Activated CD4-positive, alpha-beta T cell treated with anti-CD3 and anti-CD28 coated beads, Interleukin-2, Interleukin-6, amounts not matched to agents 100 ng/mL and 50 ng/mL, durations not matched to agents 16 hours and 8 hours (primary cell): ENCODE data around the gene DLAT.
"Not testable (repeated sequence)": the region's sequence is repeated elsewhere in the genome, so short reads cannot be mapped to it uniquely, and the experiment has no call there.

Experiments used
- DNase-seq: peaks from one replicate; pipeline ENCODE4 v3.0.0-alpha.2; 2020

The DLAT gene

GRCh38 chr11:112005422-112006094 lies 19.6 kb upstream of the DLAT start:
- no peak for DNase-seq

GRCh38 chr11:112006095-112006441 lies 19.1 kb upstream of the DLAT start:
- not testable (repeated sequence) for DNase-seq

- DNase-seq = not testable (repeated sequence)
These were observed 13.8 kb upstream of the DLAT start for GRCh38 chr11:112011451-112011850.

GRCh38 chr11:112012874-112013273 lies 12.3 kb upstream of the DLAT start:
- no peak for DNase-seq

- DNase-seq = no peak
These were observed 11.6 kb upstream of the DLAT start for GRCh38 chr11:112013497-112014164.

- no peak for DNase-seq
These were observed 9.0 kb upstream of the DLAT start for GRCh38 chr11:112016088-112016764.

- no peak for DNase-seq
These were observed 8.3 kb upstream of the DLAT start for GRCh38 chr11:112016765-112017376.

DNA sequence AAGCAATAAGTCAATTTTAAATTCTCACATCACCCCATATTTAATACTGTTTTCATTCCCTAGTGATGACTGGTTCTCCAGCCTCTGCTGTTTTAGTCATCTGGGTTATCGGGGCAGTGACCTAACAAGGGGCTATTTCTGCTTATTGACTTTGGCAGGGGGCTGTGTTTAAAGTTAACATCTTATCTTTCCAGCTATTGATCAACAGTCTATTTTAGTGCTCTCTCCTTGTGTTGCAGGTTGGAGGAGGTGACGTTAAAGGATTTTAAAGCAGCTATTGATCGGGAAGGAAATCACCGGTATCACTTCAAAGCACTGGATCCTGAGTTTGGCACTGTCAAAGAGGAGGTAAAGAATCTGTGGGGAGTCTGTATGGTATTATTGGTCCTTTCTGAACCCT lies 7.7 kb upstream of the DLAT start:
- no peak for DNase-seq

- no peak for DNase-seq
These were observed 6.1 kb upstream of the DLAT start for GRCh38 chr11:112019066-112019465.

DNA sequence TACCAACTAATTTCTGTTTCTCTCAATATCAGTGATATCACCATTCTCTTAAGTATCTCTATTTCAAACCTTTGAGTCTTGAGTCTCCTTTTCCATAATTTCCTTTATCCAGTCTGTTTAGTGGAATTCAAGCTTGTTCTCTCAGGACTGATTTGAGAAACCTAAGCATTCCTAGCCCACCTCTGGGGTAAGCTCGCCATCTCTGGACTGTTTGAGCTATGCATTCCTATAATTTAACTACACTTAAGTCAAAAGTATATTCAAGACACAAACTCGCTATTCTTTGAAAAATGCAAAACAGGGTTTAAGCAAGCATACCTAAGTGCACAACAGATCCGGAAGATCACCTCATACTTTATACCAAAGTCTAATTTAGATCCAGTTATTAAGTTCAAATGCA lies 2.1 kb upstream of the DLAT start:
- no peak for DNase-seq

- DNase-seq = peak; percentile 42
These were observed 933 bp upstream of the DLAT start for GRCh38 chr11:112024178-112024772.

GRCh38 chr11:112025707-112026106 lies 499 bp downstream of the DLAT start:
- peak; percentile 20 for DNase-seq

DNA sequence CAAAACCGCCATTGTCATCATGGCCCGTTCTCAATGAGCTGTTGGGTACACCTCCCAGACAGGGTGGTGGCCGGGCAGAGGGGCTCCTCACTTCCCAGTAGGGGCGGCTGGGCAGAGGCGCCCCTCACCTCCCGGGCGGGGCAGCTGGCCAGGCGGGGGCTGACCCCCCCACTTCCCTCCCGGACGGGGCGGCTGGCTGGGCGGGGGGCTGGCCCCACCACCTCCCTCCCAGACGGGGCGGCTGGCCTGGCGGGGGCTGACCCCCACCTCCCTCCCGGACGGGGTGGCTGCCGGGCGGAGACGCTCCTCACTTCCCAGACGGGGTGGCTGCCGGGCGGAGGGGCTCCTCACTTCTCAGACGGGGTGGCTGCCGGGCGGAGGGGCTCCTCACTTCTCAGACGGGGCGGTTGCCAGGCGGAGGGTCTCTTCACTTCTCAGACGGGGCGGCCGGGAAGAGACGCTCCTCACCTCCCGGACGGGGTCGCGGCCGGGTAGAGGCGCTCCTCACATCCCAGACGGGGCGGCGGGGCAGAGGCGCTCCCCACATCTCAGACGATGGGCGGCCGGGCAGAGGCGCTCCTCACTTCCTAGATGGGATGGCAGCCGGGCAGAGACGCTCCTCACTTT lies 1.7 kb downstream of the DLAT start:
- DNase-seq = not testable (repeated sequence)

- no peak for DNase-seq
These were observed 4.3 kb downstream of the DLAT start for GRCh38 chr11:112029460-112029859.

- no peak for DNase-seq
These were observed 8.7 kb downstream of the DLAT start for GRCh38 chr11:112033902-112034301.

GRCh38 chr11:112037527-112037926 lies 12.3 kb downstream of the DLAT start:
- no peak for DNase-seq

- no peak for DNase-seq
These were observed 17.2 kb downstream of the DLAT start for GRCh38 chr11:112042161-112042960.

DNA sequence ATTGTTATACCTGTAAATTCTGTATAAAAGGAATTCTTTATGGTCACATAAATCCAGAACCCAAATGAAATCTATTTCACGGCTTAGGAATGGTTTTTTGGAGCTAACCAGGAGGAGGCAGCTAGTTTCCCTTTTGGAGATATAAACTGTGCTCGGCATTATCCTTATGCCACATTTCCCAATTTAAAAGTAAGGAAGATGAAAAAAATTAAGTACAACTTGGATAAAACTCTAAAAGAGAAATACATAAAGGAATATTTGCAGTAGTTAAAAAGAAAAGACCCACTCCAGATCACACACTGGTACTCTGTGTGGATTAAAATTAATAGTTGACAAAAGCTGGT lies 17.7 kb downstream of the DLAT start:
- no peak for DNase-seq

- no peak for DNase-seq
These were observed 19.8 kb downstream of the DLAT start for GRCh38 chr11:112044961-112045360.

DNA sequence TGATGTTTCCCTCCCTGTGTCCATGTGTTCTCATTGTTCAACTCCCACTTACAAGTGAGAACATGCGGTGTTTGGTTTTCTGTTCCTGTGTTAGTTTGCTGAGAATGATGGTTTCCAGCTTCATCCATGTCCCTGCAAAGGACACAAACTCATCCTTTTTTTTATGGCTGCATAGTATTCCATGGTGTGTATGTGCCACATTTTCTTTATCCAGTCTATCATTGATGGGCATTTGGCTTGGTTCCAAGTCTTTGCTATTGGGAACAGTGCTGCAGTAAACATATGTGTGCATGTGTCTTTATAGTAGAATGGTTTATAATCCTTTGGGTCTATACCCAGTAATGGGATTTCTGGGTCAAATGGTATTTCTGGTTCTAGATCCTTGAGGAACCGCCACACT lies 21.4 kb downstream of the DLAT start:
- DNase-seq = not testable (repeated sequence)

DNA sequence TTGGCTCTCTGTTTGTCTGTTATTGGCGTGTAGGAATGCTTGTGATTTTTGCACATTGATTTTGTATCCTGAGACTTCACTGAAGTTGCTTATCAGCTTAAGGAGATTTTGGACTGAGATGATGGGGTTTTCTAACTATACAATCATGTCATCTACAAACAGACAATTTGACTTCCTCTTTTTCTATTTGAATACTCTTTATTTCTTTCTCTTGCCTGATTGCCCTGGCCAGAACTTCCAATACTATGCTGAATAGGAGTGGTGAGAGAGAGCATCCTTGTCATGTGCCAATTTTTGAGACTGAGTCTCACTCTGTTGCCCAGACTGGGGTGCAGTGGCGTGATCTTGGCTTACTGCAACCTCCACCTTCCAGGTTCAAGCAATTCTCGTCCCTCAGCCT lies 23.0 kb downstream of the DLAT start:
- not testable (repeated sequence) for DNase-seq

GRCh38 chr11:112049777-112050176 lies 24.6 kb downstream of the DLAT start:
- no peak for DNase-seq
